Measurements from ENCODE around the gene VSTM4.

The VSTM4 gene, protein sequence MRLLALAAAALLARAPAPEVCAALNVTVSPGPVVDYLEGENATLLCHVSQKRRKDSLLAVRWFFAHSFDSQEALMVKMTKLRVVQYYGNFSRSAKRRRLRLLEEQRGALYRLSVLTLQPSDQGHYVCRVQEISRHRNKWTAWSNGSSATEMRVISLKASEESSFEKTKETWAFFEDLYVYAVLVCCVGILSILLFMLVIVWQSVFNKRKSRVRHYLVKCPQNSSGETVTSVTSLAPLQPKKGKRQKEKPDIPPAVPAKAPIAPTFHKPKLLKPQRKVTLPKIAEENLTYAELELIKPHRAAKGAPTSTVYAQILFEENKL

DNA sequence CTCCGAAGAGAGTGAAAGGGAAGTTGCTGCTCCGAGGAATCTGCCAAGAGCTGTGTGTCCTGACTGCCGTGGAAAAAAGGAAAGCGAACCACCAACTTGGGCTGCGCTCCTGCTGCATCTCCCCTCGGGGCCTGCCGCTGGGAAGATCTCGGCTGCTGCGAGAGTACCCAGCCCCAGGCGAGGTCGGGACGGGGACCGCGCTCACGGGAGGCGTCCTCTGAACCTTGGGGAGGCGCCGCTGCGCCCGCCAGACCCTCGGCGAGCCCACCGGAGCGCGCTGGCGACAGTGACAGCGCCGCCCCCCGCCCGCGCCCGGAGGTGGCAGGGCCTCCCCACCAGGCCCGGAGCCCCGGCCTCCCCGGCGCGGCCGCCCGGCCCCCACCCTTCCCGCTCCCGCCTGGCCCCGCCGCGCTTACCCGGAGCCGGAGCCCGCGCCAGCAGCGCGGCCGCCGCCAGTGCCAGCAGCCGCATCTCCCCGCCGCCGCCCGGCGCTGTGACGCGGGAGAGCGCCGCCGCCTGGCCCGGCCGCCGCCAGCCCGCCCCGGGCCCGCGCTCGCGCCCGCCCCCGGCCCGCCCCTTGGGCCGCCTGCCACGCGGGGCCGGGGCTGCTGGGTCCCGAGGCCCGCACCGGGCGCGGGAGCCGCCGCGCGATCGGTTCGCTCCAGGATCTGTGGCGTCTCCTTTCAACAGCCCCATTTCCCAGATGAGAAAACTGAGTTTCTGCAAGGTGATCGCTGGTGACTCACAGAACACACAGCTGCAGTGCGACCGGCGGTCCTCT lies at the start of gene VSTM4:
Gene VSTM4, minus strand, starts transcription at position 508 of the 781 bp plus-strand sequence. Its CDS starts 37 bp downstream, at position 471.
- no peak for DNase-seq

DNA sequence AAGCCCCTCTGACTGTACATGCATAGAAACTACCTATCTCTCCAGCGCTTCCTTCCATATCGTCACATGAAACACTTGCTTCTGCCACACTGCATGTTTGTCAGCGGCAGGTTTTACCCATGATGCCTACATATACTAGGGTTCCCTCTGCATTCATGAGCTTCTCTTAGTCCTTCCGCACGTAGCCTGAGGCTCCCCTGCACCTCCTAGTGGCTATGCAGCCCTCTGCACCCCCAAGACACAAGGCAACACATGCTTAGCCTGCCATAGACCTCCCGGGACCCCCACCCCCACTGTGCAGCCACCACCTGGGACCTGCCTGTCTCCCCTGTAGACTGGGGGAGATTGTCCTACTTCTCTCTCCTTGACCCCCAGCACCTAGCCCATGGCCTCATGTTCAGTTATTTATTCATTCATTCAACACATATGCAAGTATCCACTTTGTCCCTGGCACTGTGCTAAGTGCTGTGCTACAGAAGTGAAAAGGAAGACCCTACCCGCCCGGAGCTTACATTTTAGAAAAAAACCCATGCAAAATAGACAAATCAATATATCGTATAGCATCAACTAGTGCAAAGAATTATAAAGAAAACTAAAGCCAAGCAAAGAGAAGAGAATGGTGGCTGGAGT lies 49.4 kb upstream of the VSTM4 start:
- DNase-seq: no peak

DNA sequence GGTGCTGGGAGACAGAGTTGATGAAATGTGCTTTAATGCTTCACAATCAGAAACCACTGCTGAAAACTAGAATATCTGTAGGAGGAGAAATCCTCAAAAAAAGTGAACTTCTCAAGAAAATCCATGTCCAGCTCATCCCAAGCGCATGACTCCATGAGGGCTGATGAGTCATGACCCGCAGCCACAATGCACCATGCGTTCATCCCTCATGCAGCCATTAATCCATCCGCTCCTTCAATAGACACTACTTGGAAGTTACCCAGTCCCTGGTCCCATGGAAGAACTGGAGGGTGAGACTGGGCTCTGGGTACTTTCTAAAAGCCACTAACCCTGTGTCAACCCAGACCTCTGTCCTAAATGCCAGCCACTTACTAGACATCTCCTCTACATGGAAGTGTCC lies 48.4 kb upstream of the VSTM4 start:
- DNase-seq: no peak

DNA sequence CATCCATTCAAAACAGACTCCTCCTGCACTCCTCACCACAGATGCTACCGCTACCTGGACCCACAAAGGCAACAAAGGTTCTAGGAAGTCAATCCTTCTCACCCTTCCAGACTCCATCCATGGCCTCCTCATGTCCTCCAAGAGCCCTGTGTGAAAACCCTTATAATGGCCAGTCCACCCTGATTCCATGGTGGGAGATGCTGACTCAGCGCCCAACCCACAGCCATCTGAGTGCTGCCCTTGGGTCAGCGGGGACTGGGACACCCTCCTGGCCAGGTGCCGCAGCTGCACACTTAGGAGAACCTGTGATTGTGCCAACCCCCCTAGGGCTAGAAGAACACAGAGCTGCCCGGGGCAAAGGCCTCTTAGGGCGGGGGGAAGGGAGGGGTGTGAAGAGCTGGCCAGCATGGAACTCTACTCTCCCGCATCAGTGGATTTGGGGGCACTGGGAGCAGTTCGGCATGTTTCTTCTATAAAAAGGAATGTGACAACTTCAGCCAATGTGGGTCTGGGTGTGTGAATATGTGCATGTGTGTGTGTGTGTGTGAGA lies 47.5 kb upstream of the VSTM4 start:
- DNase-seq: no peak

DNA sequence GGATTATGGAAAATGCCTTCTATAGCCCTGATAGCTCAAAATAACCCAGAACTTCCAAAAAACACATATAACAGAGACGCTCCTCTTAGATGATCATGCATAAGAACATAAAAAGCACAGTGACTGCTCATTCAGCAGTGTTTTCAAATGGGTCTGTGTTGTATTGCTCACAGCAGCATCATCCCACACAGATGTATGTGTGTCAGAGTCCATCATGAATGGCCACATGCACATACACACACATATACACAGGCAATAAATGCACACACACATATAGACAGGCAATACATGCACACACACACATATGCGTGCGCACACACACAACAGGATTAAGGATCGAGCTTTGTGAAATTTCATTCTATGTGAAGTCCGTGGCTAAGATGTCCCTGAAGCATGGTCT lies 46.7 kb upstream of the VSTM4 start:
- DNase-seq: no peak

DNA sequence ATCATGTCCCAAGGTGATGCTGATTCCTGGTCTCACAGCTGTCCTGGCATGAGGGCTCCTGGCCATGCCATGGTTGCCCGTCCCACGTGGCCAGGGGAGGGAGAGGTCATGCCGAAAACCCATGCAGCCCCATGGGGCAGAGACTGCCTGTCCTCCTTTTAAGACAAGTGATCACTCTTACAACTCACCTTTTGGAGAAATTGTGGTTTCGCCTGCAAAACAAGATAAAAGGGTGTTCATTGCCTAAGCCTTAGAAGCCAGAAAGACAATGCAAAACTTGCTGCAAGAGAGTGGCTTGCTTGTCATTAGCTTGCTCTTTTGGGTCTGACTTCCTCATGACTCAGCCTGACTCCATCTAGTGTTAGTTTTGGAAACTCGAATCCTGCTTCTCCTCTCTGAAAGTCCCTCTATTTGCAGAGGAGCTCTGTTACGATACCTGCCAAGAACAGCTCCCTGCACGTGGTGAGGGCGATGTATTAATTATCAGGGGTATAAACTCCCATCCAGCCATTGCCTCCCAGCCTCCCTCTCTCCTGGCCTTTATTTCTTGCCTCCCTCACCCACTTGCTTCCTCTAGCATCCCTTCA lies 46.2 kb upstream of the VSTM4 start:
- DNase-seq: no peak

DNA sequence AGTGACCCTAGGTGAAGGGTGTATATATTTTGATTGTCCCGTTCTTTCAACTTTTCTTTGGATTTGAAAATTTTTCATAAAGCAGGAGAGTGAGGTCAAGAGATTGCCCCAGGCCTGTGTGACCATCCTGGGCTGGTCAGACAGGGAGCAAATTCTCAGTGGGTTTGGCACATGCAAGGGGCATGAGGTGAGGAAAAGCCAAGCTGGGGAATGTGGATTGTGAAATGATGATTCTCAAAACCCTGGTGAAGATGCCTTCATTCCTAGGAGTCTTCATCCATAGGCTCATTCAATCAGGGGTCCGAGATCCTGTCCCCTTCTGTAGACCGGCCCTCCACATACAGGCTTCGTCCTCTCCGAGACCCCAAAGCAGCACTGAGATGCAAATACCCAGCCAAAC lies 45.5 kb upstream of the VSTM4 start:
- DNase-seq: no peak

DNA sequence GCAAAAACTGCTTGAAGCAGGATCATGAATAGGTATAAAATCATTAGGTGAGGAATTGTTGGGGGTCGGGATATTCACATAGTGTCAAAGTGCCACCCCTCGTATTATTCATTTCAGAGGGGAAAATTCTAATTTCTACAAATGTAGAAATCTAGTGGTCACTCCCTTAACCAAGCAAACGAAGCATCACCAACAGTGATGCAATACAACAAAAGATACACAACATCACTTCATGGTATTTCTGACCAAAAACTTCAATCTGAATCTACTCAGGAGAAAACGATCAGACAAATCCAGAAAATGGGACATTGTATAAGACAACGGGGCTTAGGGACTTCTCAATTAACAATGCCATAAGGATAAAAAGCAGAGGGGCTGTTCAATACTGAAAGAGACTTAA lies 44.8 kb upstream of the VSTM4 start:
- DNase-seq: no peak

DNA sequence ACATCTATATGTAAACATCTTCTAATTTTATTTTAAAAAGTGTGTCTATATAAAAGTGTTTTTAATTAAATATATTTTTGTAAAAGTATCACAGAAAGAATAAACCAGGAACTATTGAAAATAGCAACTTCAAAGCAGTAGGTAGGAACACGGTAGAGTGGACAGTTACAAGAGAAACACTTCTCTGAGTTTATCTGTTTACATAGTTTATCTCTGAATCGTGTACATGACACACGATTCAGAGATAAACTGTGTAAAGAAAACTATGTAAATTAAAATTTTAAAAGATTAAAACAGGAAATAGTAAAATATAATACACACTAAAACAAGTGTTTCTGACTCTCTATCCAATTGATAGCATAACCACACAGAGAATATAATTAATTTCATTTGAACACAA lies 43.6 kb upstream of the VSTM4 start:
- DNase-seq: no peak

DNA sequence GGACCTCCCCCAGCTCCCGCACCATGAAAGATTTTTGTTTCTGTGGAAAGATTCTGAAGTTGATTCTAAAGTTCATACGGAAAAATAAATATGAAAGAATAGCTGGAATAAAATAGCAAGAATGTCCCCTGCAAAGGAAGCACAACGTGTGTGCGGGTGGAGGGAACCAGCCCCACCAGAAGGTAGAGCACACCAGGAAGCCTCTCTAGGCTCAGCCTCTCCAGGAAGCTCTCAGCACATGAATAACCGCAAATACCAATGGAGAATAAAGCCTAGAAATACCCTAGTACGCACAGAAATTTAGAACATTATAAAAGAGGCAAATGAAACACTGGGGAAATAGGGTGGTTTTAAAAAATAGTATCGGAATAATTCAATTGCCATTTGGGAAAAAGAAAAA lies 43.1 kb upstream of the VSTM4 start:
- DNase-seq: no peak

DNA sequence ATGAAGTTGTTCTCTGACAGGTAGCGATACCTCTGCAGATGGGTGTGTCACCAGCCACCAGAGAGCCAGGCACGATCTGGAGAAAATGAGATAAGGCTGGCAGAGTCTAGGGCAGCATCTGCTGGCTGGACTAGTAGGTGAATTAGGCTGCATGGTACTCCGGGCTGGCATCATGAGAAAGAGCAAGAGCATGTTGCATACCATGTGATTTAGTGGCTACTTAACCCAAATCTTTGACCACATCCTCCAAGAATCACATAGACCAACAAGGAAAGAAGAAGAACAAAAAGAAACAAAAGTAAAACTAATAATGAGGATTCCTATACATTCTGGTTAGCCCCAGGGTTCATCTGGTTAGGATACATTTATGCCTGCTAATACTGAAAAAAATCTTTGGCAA lies 41.9 kb upstream of the VSTM4 start:
- DNase-seq: no peak

DNA sequence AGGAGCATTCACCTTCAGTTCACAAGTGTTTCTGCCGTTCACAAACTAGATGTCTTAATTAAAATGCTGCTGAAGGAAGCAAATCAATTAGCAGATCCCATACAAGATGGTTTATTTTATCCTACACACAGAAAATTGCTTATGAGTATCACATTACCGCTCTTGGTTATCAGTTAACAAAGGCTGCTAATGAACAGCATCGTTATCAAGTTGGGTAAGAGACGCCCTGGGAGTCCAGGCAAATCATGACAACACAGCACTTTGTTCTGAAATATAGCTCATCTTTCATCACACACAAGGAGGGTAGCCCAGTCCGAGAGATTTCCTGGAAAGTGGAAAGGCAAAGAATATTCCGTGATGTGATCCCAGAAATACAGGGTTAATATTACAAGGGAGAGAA lies 39.3 kb upstream of the VSTM4 start:
- no peak for DNase-seq

DNA sequence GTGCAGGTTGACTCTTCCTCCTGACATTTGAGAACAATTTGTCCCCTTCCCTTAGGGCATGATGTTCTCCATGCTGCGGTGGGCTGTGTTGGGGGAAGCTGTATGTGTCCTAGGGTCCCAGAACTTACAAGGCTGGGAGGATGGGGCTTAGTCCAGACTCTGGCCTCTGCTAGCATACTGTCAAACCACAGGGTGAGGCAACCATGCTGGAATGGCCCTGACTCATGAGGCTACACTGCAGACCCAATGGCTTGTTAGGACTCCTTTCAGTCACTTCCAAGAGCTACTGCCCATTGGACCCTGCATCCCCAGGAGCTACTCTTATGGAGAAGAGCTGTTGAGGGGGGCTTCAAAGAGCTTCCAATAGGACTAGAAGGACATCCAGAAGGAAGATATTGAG lies 38.6 kb upstream of the VSTM4 start:
- no peak for DNase-seq

DNA sequence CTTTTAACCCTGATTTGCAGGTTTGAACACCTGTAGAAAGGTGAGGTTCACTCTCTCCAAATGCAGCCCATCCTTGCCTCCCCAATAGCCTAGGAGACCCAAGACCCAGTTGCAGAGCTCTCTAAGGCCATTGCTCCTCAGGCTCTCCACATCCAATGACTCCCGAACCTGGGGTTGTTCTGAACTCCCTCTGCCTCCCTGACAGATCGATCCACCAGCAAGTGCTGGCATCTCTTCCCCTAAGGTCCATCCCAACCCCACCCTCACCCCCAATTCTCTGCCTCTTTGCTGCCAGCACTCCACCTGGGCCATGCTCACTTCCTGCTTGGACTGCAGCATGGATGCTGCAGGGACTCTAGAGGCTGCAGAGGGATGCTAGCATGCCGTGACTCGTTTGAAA lies 37.8 kb upstream of the VSTM4 start:
- no peak for DNase-seq

DNA sequence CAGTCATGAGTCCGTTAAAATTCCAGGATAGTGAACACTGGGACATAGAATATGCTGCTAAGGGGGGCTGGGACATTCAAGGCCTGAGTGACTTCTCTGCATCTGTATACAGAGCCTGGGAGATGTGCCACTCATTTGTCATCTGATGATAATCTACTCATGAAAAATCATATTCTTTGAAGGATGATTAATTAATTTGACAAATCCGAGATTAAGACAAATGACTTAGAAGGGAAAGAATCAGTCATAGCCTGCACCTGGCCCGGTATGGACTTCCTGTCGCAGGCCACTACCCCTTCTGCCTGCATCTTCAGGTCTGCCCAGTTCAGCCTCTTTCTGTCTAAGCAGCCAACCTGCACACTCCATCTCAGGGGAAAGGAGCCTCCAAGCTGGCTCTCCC lies 37.3 kb upstream of the VSTM4 start:
- no peak for DNase-seq

DNA sequence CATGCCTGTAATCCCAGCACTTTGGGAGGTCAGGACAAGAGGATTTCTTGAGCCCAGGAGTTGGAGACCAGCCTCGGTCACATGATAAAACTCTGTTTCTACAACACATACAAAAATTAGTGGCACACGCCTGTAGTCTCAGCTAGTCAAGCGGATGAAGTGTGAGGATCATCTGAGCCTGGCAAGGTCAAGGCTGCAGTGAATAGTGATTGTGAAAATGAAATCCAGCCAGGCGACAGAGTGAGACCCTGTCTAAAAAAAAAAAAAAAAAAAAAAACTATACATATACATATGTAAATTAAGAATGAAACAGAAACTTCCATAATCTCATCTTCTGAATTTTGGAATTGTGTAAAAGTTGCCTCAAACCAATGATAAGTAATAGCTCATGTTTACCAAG lies 36.7 kb upstream of the VSTM4 start:
- no peak for DNase-seq

DNA sequence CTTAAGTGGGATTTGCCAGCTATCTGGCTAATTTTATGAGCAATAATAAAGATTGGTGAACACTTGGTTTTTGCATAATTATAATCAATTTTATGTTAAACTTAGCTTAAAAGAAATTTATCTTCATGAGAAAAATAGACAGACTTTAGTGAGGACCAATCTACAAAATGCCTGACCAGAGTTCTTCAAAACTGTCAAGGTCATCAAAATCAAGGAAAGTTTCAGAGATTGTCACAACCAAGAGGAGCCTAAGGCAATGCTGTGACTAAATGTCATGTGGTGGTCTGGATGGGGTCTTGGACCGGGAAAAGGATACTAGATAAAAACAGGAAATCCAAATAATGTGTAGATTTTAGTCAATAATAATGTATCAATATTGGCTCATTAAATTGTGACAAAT lies 36.2 kb upstream of the VSTM4 start:
- DNase-seq: no peak

DNA sequence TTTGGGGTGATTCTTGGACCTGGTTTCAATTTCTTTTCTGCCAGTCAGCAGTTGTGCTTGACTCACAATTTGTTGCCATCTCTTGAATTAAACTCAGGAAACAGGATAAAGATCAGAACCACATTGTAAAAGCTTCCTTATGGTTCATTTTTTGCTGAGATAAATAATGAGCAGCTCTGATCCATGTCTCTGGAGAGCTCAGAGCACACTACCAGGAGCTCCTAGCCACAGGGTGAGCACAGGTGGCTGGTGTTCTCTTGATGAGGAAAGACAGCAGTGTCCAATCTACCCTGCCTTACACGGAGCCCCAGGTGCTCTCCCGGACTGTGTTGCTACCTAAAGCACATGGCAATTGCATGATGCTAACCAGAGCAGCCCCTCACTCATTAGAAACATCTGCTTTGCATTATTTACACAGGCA lies 35.7 kb upstream of the VSTM4 start:
- DNase-seq: no peak

DNA sequence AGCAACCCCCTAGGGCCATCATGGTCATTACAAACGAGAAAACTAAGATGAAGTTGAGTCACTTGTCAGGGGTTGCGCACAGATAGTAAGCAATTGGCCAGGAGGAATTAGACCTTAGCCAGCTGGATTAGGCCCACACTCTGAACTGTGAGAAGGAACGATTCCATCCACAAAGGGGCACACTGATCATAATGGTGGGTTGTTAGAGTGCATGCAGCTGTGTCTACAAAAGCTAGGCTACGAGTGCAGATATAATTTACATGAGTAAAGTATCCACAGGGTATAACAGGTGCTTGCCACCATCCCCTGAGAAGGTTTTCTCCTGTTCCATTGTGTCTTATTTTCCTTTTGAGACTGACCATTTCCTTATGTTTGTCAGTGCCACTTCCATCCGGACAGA lies 35.1 kb upstream of the VSTM4 start:
- DNase-seq: no peak

DNA sequence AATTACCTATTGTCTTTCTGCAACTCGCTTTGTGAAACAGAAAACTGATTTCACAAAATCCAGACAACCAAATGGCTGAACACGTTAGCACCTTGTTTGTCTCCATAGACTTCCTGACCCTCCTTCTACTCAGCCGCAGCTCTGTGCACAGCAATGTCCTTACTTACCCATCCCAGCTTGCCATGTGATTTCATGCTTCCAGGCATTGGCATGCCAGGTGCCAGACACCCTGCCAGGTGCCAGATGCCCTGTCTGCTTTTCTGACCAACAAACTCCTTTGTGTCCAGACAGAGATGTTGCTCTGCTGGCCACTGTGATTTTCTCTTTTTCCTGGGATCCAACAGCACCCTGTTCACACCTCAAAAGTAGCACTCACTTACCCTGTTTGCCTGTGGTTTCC lies 34.6 kb upstream of the VSTM4 start:
- DNase-seq: no peak

DNA sequence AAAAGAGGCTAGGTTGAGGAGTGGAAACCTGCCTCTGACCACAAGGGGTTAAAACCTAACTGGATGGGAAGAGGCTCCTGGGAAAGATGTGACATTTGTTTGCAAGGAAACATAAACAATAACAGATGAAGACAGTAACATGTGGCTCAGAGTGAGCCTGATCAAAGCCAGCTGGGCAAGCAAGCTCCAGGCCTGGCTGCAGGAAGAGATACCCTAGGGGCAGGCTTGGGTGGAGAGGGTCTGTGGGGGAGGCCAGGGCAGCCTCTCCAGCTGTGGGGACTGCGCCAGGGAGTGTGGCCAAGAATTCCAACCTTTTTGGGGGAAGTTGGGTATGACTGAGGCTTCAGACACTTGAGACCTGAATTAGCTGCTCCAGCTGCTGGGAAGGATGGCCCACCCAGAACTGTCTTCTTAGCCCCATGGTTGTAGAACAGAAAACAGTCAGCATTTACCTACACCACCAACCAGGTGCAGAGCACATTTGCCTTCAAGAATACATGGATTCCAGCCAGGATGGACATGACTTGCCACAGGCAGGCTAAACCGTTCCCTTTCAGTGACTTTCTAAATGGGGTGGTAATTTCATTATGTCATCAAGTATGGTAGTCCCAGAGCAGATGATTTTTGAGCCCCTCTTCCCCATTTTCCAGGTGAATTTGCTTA lies 28.9 kb upstream of the VSTM4 start:
- DNase-seq: no peak

DNA sequence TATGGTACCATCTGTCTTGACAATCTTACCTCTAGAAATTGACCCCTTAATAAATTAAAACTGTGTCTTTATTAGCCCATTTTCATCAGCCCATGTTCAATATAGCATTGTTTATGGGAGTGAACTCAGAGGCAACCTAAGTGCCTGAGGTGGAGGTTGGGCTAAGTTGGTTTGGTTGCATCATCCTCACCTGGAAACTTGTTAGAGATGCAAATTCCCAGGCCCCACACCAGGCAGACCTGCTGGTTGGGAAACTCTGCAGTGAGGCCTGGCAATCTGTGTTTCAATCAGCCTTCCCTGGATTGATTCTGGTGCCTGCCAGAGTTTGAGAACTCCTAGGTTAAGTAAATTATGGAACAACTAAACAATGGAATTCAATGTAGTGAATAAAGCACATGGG lies 27.9 kb upstream of the VSTM4 start:
- DNase-seq: no peak
